K562 treated with DMSO at 1 percent for 4 hours (cell line): ENCODE measurements around the gene PTH. TPM values are rescaled to one million over a fixed set of nuclear protein-coding genes. Genes with fewer than 3 reads are reported as not detected.

Experiments used
- total RNA-seq: library from RNA; unstranded; fragments of 300-600 nt; gene quantifications from 2 replicates; pipeline ENCODE4 v1.2.3, GENCODE V29; 2022; ENCODE audit not compliant: insufficient read depth

The PTH gene
- not detected in 2 replicates for total RNA-seq

DNA sequence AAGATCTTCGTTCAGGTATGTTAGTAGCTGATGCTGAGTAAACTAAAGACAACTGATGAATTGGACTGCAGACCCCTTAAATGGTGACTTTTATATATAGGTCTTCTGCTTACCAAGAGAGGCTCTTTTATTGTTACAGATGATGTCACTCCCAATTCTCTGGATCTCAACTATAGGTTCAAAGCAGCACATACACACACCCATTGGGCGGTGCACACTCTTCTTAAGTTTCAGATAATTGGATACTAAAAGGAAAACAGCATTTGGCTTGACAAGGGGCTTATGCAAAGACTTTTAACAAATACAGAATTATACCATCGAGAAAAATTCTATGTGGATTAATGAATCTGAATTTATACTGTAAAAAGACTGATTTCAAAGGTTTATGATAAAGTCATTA is at the start of gene PTH:
PTH (minus strand) TSS at position 69 of the 400 bp plus-strand sequence. CDS start 3,142 bp downstream, outside the sequence.

DNA sequence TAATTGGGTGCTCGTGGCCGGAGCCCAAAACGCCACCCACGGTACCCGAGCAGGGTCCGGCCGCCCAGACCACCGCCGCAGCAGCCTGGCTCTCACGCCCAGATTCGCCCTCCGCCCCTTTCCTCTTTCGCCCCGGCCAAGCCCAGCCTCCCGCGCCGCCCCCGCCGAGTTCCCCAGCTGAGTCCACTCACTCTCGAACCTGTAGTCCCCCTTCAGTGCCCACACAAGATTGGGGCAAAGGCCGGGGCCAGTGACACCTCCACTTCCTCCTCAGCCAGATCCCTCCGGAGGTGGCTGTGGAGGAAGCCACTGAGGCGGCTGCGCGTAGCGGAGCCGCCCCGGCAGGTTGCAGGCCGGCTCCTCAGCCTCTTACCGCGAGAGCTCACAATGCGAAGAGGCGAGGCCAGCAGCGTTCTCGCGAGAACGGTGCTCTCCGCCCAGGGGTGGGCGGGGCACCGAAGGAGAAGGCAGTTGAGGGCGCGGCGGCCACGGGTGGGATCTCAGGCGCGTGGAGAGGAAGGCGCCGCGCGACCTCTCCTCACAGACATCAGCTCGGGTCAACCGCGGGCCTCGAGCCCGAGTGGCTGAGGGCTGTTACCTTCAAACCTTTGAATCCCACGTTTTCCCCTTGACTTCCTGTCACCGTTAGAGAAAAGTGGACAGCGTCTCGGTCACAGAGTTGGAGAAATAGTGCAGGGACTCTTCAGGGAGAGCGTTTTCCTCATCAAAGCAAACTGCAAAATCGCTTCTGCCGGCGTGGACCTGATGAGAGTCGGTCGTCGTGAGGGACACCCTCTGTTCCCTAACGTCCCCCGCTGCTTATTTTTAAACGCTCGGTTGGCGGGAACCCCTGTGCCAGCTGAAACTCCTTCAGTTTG is 32.7 kb downstream of the PTH start, which contains the start of gene BTBD10:
BTBD10 (minus strand) TSS at position 322 of the 878 bp plus-strand sequence. CDS start 18,098 bp downstream, outside the sequence.

Other genes with a start within 250 kb of the PTH start
- gene BMAL1, start 218.2 kb downstream of the PTH start, total RNA-seq, result 4.4 and 5.3 TPM in 2 replicates
- gene BTBD10, start 32.8 kb downstream of the PTH start, total RNA-seq, result 10.5 and 11.9 TPM in 2 replicates
- 25.8 and 26.1 TPM in 2 replicates for gene FAR1, start 172.7 kb upstream of the PTH start, total RNA-seq